Activated T-helper 2 cell treated with anti-CD3 and anti-CD28 coated beads, Interferon-gamma antibody, Interleukin-2, Interleukin-4, amounts not matched to agents 10 μg/mL and 5 μg/mL and 100 μg/mL, durations not matched to agents 14 hours and 24 hours and 36 hours (primary cell): ENCODE measurements around the gene CD9. TPM values are rescaled to one million over a fixed set of nuclear protein-coding genes. Genes with fewer than 3 reads are reported as not detected.
"Not testable (repeated sequence)": the region's sequence is repeated elsewhere in the genome, so short reads cannot be mapped to it uniquely, and the experiment has no call there.

Experiments
- DNase-seq: peaks from one replicate; pipeline ENCODE4 v3.0.0; 2021; ENCODE audit warnings: low spot score
- H3K27ac Mint-ChIP-seq: one replicate; pipeline ENCODE4 v1.8.0; 2021; ENCODE audit warnings: mixed read lengths
- H3K27me3 Mint-ChIP-seq: one replicate; pipeline ENCODE4 v1.8.0; 2021; ENCODE audit warnings: low read depth, mixed read lengths
- H3K36me3 Mint-ChIP-seq: one replicate; pipeline ENCODE4 v1.8.0; 2021; ENCODE audit warnings: low read depth, mixed read lengths
- H3K4me1 Mint-ChIP-seq: one replicate; pipeline ENCODE4 v1.8.0; 2021; ENCODE audit warnings: low read depth, mixed read lengths
- H3K4me3 Mint-ChIP-seq: one replicate; pipeline ENCODE4 v1.8.0; 2021; ENCODE audit warnings: low read depth, mild to moderate bottlenecking, moderate library complexity, mixed read lengths
- H3K9me3 Mint-ChIP-seq: one replicate; pipeline ENCODE4 v1.8.0; 2021; ENCODE audit warnings: mixed read lengths
- intact Hi-C: fragments of 100-400 bp; cut with micrococcal nuclease; formaldehyde crosslinking; loops from one replicate; pipeline ENCODE4 v1.15.1; 2023
- total RNA-seq: library from RNA; stranded (reverse); gene quantifications from 2 replicates; pipeline ENCODE4 v1.2.3, GENCODE V29; 2022

The CD9 gene
- total RNA-seq, 1 donor from 2014 or later: 24.8 TPM

GRCh38 chr12:6207259-6207925 lies 7.2 kb downstream of the CD9 start:
- no peak for DNase-seq
- Mint-ChIP-seq H3K9me3 (no peaks in the 10 kb centered on the region), H3K4me3 (no peak overlapping the region), H3K4me1 (peaks cover 6% of the 10 kb centered on the region), H3K36me3 (no peaks in the 10 kb centered on the region), H3K27ac (no peak overlapping the region), H3K27me3 (peaks cover 11% of the 10 kb centered on the region)
- intact Hi-C loops: no loop called here

GRCh38 chr12:6208130-6208529 lies 7.9 kb downstream of the CD9 start:
- peaks cover 10% of the 10 kb centered on the region for H3K27me3 Mint-ChIP-seq
- H3K4me1 Mint-ChIP-seq: peaks cover 6% of the 10 kb centered on the region
- no peak for DNase-seq
- H3K36me3 Mint-ChIP-seq: no peaks in the 10 kb centered on the region
- no peak overlapping the region for H3K4me3 Mint-ChIP-seq
- no peaks in the 10 kb centered on the region for H3K9me3 Mint-ChIP-seq
- intact Hi-C loops: no loop called here
- H3K27ac Mint-ChIP-seq: no peak overlapping the region

GRCh38 chr12:6209428-6209827 lies 9.2 kb downstream of the CD9 start:
- H3K27ac Mint-ChIP-seq, H3K9me3 Mint-ChIP-seq, intact Hi-C loops, H3K36me3 Mint-ChIP-seq, H3K4me3 Mint-ChIP-seq, DNase-seq: not testable (repeated sequence)
- H3K27me3 Mint-ChIP-seq: peaks cover 13% of the 10 kb centered on the region
- H3K4me1 Mint-ChIP-seq: peaks cover 11% of the 10 kb centered on the region

GRCh38 chr12:6211421-6211869 lies 11.2 kb downstream of the CD9 start:
- Mint-ChIP-seq H3K27ac (no peak overlapping the region), H3K27me3 (peaks cover 7% of the 10 kb centered on the region), H3K4me1 (peaks cover 20% of the 10 kb centered on the region), H3K36me3 (no peaks in the 10 kb centered on the region), H3K9me3 (no peaks in the 10 kb centered on the region), H3K4me3 (no peak overlapping the region)
- no peak for DNase-seq
- intact Hi-C loops: no loop called here

GRCh38 chr12:6212086-6212485 lies 11.9 kb downstream of the CD9 start:
- H3K36me3 Mint-ChIP-seq: no peaks in the 10 kb centered on the region
- peaks cover 7% of the 10 kb centered on the region for H3K27me3 Mint-ChIP-seq
- no peaks in the 10 kb centered on the region for H3K9me3 Mint-ChIP-seq
- no peak overlapping the region for H3K4me3 Mint-ChIP-seq
- DNase-seq: no peak
- H3K4me1 Mint-ChIP-seq: peaks cover 25% of the 10 kb centered on the region
- no peak overlapping the region for H3K27ac Mint-ChIP-seq
- intact Hi-C loops: no loop called here

GRCh38 chr12:6213969-6214368 lies 13.8 kb downstream of the CD9 start:
- peaks cover 37% of the 10 kb centered on the region for H3K4me1 Mint-ChIP-seq
- no peaks in the 10 kb centered on the region for H3K36me3 Mint-ChIP-seq
- H3K27me3 Mint-ChIP-seq: peaks cover 7% of the 10 kb centered on the region
- H3K4me3 Mint-ChIP-seq: no peak overlapping the region
- H3K9me3 Mint-ChIP-seq: no peaks in the 10 kb centered on the region
- intact Hi-C loops: no loop called here
- H3K27ac Mint-ChIP-seq: no peak overlapping the region
- no peak for DNase-seq

- peaks cover 7% of the 10 kb centered on the region for H3K27me3 Mint-ChIP-seq
- H3K4me1 Mint-ChIP-seq: peaks cover 38% of the 10 kb centered on the region
- no peak overlapping the region for H3K4me3 Mint-ChIP-seq
- no peaks in the 10 kb centered on the region for H3K36me3 Mint-ChIP-seq
- intact Hi-C loops: no loop called here
- no peaks in the 10 kb centered on the region for H3K9me3 Mint-ChIP-seq
- DNase-seq: no peak
- H3K27ac Mint-ChIP-seq: no peak overlapping the region
Observed at GRCh38 chr12:6214633-6215032, 14.4 kb downstream of the CD9 start.

GRCh38 chr12:6215120-6215807 lies 15.1 kb downstream of the CD9 start:
- intact Hi-C loops: no loop called here
- H3K36me3 Mint-ChIP-seq: no peaks in the 10 kb centered on the region
- H3K27me3 Mint-ChIP-seq: peaks cover 9% of the 10 kb centered on the region
- peak overlapping the region; percentile 61 for H3K27ac Mint-ChIP-seq
- no peak overlapping the region for H3K4me3 Mint-ChIP-seq
- H3K4me1 Mint-ChIP-seq: peaks cover 40% of the 10 kb centered on the region
- H3K9me3 Mint-ChIP-seq: no peaks in the 10 kb centered on the region
- no peak for DNase-seq

GRCh38 chr12:6215932-6216494 lies 15.8 kb downstream of the CD9 start:
- no peak for DNase-seq
- Mint-ChIP-seq H3K36me3 (no peaks in the 10 kb centered on the region), H3K9me3 (no peaks in the 10 kb centered on the region), H3K27ac (peak overlapping the region; percentile 61), H3K4me1 (peaks cover 40% of the 10 kb centered on the region), H3K4me3 (no peak overlapping the region), H3K27me3 (peaks cover 7% of the 10 kb centered on the region)
- intact Hi-C loops: loop anchor here (1.0 kb wide), 1 partner anchor 51 kb away; no protein-coding TSS in a partner anchor

- intact Hi-C loops: loop anchor here (1.0 kb wide), 1 partner anchor 51 kb away; no protein-coding TSS in a partner anchor
- DNase-seq: no peak
- peaks cover 40% of the 10 kb centered on the region for H3K4me1 Mint-ChIP-seq
- H3K9me3 Mint-ChIP-seq: no peaks in the 10 kb centered on the region
- H3K36me3 Mint-ChIP-seq: no peaks in the 10 kb centered on the region
- no peak overlapping the region for H3K4me3 Mint-ChIP-seq
- H3K27ac Mint-ChIP-seq: peak overlapping the region; percentile 61
- peaks cover 7% of the 10 kb centered on the region for H3K27me3 Mint-ChIP-seq
Observed at GRCh38 chr12:6216581-6216980, 16.4 kb downstream of the CD9 start.

- no peak for DNase-seq
- Mint-ChIP-seq H3K4me3 (no peak overlapping the region), H3K9me3 (no peaks in the 10 kb centered on the region), H3K36me3 (no peaks in the 10 kb centered on the region), H3K27me3 (peaks cover 4% of the 10 kb centered on the region), H3K27ac (peak overlapping the region; percentile 23), H3K4me1 (peaks cover 39% of the 10 kb centered on the region)
- intact Hi-C loops: loop anchor here (1.0 kb wide), 1 partner anchor 11 kb away; no protein-coding TSS in a partner anchor
Observed at GRCh38 chr12:6218347-6218925, 18.2 kb downstream of the CD9 start.

- intact Hi-C loops: no loop called here
- H3K9me3 Mint-ChIP-seq: no peaks in the 10 kb centered on the region
- H3K4me1 Mint-ChIP-seq: peaks cover 36% of the 10 kb centered on the region
- no peak overlapping the region for H3K4me3 Mint-ChIP-seq
- no peak overlapping the region for H3K27ac Mint-ChIP-seq
- peaks cover 2% of the 10 kb centered on the region for H3K27me3 Mint-ChIP-seq
- no peaks in the 10 kb centered on the region for H3K36me3 Mint-ChIP-seq
- no peak for DNase-seq
Observed at GRCh38 chr12:6219980-6220379, 19.8 kb downstream of the CD9 start.

- Mint-ChIP-seq H3K4me3 (no peak overlapping the region), H3K36me3 (no peaks in the 10 kb centered on the region), H3K4me1 (peaks cover 26% of the 10 kb centered on the region), H3K27ac (no peak overlapping the region), H3K9me3 (no peaks in the 10 kb centered on the region), H3K27me3 (peaks cover 2% of the 10 kb centered on the region)
- DNase-seq: no peak
- intact Hi-C loops: no loop called here
Observed at GRCh38 chr12:6221146-6221545, 20.9 kb downstream of the CD9 start.
